ENCODE measurements around the gene CACNG4.

DNA sequence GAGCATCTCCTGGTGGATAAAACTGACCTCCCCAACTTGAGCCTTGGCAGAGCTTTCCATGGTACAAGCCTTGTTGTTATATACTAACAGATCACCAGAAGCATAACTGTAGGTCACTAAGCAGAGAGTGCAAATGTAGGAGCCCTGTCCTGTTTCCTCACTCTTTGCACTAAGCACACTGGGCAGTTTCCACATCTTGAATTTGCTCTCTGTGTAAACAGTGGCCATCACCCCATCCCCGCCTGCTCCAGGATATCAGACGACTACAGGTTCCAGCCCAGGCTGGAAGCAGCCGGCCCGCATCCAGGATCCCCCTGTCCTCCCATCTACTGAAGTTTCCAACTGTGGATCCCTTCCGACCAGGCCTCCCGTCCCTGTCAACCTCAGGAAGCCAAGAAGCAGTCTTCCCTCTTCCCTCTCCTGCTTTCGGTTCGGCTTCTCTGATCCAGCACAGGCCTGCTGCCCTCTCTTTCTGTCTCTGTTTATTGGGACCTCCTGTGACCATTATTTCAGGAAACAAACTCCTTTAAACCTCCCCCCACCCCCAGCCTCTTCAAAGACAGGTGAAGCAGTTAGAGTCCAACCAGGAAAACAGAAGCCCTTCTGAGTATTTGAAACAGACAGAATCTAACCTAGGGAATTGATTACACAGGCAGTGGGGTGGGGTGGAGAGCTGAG, 22.6 kb upstream of the CACNG4 start:
- TF ChIP-seq, protein P1, sequence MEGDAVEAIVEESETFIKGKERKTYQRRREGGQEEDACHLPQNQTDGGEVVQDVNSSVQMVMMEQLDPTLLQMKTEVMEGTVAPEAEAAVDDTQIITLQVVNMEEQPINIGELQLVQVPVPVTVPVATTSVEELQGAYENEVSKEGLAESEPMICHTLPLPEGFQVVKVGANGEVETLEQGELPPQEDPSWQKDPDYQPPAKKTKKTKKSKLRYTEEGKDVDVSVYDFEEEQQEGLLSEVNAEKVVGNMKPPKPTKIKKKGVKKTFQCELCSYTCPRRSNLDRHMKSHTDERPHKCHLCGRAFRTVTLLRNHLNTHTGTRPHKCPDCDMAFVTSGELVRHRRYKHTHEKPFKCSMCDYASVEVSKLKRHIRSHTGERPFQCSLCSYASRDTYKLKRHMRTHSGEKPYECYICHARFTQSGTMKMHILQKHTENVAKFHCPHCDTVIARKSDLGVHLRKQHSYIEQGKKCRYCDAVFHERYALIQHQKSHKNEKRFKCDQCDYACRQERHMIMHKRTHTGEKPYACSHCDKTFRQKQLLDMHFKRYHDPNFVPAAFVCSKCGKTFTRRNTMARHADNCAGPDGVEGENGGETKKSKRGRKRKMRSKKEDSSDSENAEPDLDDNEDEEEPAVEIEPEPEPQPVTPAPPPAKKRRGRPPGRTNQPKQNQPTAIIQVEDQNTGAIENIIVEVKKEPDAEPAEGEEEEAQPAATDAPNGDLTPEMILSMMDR (IDR thresholded peaks at IDR 0.05; ENCODE audit: insufficient read depth, low read depth, low read length), result no peak
- TF ChIP-seq EZH2 (IDR thresholded peaks at IDR 0.05; ENCODE audit: insufficient read depth, low read length), result no peak
